GM18505 (cell line): ENCODE results near the gene PTK7.

ENCODE experiments used
- ATAC-seq: cut with Tn5 transposase; IDR thresholded peaks from one replicate; pipeline ENCODE4 v1.9.1; 2021; ENCODE audit not compliant: unreplicated experiment
- POLR2A ChIP-seq: IDR thresholded peaks from 4 replicates; pipeline ENCODE4 v1.6.1; 2011; ENCODE audit warnings: borderline replicate concordance; ENCODE audit not compliant: insufficient read depth, insufficient read length; ENCODE audit errors: extremely low read depth

The PTK7 gene

GRCh38 chr6:43207286-43207685 lies 131.2 kb downstream of the PTK7 start:
- TF ChIP-seq POLR2A, result no peak

More at GRCh38 chr6:43207286-43207685, 131.2 kb downstream of the PTK7 start:
- ATAC-seq, result no peak
